NCI-H146 (cell line): Measurements from ENCODE around the gene U2AF1L4.
A peak's percentile ranks its signal among the peaks of the same experiment; 100 is the strongest.

Experiments used
- DNase-seq: peaks from one replicate; lab custom pipeline; 2025; lab: John Stamatoyannopoulos, UW

The U2AF1L4 gene

GRCh38 chr19:35757231-35757748, 12.1 kb upstream of the U2AF1L4 start:
- peak; percentile 78 for DNase-seq

GRCh38 chr19:35756377-35757230, 11.4 kb upstream of the U2AF1L4 start, which contains the start of gene HSPB6:
Gene HSPB6, minus strand, starts transcription at chr19:35757029. Its CDS starts 21 bp downstream, at chr19:35757008.
- no peak for DNase-seq

DNA sequence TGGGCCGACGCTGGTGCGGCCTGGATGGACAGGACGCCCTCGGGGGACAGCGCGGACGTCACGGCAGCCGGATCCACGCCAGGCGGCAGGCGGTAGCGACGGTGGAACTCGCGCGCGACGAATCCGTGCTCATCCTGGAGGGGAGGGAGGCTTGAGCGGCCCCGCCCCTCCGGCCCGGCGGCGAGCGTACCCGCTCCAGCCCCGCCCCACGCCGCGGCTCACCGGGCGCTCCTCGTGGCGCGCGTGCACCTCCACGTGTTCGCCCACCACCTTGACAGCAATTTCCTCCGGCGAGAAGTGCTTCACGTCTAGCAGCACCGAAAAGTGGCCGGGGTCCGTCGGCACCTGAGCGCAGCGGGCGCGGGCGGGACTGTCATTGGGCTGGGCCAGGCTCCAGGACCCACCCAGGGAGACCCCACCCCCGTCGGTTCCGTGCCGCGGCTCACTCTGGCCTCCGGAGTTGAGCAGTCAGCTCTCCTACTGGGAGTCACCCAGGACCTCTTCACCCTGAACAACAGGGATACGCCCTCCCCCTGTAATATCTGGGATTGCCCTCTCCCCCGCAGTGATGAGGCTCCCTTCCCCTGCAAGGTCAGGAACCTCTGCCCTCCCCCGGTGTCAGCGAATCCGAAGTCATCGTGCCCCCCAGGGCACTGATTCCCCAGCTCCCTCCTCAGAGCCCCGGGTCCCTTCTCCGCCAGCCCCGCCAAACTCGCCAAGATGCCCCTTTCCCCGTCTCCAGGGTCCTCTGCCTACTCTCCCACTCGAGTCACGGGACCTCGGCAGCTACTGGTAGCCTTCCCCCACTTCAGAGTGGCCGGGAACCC, 10.5 kb upstream of the U2AF1L4 start:
- DNase-seq, result peak; percentile 28

DNA sequence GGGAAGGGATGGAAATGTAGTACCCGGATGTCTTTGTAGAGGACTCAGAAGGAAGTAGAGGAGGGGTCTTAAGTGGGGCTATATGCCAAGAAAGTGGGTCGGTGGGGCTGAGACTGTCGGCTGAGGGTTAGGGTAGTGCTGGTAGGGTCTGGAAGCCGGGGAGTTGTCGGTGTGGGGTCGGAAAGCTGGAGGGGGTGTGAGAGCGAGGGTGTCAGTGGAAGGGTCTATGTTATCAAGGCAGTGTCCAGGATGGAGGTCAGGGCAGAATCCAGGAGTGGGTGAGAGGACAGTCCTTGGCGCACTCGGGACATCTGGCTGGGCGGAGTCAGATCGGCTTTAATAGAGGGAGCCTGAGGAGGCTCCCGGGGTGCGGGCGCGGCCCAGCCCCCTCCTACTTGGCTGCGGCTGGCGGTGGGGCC, 9.9 kb upstream of the U2AF1L4 start:
- no peak for DNase-seq

DNA sequence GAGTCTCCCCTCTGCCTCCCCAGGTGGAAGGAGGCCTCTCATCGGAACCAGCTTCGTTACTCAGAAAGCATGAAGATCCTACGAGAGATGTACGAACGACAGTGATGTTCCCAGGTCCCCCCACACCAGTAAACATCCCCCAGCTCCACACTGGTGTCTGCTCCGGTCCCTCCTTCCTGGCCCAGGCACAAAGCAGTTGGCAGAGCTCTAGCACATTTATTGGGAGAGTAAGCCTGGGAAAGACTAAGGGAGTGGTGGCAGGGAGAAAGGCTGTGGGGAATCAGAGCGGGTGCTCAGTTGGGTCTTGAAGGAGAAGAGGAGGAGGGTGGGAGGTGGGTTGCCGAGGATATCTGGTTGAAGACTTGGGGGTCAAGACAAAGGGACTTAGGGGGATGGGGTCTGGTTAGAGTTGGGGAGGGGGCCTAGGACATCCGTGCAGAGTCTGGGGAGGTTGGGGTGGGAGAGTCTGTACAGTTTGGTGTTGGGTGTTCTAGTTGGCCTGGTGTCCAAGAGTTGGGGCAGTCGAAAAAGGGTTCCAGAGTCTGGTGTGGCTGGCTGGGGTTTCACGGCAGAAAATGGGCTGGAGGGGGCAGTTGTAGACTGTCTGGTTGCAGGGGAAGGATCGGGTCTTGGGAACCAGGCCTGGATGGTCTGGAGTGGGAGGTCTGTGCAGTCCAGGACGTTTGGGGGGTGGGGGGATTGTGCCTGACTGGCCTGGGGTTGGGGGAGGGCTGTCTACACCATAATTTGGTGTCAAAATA, 9.3 kb upstream of the U2AF1L4 start:
- no peak for DNase-seq

DNA sequence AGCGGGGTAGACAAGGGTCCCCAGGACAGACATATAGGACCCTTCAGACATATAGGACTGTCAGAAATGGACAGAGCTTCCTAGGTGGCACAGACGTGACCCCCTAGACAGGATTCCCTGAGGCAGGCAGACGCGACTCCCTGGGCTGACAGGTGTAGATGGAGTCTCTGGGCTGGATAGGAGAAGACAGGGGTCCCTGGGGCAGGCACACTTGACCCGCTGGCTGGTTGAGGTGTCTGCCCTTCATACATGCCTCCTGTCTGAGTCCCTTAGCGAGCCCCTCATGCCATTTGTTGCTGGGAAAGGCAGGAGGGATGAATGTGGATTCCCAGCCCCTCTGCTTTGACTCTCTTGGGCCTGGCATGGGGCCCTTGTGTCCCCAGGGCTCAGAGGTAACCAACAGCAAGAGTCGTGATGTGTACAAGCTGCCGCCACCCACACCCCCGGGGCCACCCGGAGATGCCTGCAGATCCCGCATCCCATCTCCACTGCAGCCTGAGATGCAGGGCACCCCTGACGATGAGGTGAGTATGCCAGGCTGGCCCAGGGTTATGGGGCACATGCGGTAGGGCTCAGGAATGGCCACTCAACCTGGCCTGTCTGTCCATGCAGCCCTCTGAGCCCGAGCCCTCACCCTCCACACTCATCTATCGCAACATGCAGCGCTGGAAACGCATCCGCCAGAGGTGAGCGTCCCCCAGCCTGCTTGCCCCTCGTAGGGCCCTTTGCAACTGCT, 8.6 kb upstream of the U2AF1L4 start:
- no peak for DNase-seq

DNA sequence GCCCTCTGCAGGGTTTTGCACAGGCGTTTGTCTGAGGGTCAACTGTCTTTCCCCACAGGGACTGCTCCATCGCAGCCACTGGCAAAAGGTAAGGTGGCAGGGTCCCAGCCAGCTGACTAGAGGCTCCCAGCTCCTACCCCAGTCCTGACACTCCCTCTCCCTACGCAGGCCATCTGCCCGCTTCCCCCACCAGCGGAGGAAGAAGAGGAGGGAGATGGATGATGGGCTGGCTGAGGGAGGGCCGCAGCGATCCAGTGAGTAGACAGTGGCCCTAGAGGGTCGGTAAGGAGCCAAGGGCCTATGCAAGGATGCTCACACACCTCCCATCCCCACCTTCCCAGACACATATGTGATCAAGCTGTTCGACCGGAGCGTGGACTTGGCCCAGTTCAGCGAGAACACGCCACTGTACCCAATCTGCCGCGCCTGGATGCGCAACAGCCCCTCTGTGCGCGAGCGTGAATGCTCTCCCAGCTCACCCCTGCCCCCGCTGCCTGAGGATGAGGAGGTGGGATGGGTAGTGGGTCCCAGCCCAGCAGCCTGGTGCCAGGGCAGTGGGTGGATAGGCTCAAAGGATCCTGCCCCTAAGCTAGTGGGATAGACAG, 7.6 kb upstream of the U2AF1L4 start:
- no peak for DNase-seq

GRCh38 chr19:35751839-35752745, 6.9 kb upstream of the U2AF1L4 start:
- no peak for DNase-seq

DNA sequence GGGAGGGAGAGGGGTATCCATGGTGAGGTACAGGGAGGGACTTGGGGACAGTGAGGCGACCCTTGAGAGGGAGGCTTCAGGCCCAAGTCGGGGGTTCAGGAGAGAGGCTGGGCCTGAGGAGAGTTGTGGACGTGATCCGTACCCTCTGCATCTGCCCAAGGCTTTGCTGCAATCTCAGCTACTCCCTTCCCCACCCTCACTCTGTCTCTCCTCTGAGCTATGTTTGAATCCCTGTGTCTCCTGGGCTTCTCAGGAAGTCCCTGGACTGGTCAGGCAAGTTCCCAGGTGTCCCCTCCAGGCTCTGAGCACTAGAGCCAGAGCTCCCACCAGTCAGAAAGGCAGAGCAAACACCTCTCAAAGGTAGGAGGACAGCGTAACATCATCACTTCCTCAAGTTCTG, 4.9 kb upstream of the U2AF1L4 start:
- DNase-seq, result no peak

DNA sequence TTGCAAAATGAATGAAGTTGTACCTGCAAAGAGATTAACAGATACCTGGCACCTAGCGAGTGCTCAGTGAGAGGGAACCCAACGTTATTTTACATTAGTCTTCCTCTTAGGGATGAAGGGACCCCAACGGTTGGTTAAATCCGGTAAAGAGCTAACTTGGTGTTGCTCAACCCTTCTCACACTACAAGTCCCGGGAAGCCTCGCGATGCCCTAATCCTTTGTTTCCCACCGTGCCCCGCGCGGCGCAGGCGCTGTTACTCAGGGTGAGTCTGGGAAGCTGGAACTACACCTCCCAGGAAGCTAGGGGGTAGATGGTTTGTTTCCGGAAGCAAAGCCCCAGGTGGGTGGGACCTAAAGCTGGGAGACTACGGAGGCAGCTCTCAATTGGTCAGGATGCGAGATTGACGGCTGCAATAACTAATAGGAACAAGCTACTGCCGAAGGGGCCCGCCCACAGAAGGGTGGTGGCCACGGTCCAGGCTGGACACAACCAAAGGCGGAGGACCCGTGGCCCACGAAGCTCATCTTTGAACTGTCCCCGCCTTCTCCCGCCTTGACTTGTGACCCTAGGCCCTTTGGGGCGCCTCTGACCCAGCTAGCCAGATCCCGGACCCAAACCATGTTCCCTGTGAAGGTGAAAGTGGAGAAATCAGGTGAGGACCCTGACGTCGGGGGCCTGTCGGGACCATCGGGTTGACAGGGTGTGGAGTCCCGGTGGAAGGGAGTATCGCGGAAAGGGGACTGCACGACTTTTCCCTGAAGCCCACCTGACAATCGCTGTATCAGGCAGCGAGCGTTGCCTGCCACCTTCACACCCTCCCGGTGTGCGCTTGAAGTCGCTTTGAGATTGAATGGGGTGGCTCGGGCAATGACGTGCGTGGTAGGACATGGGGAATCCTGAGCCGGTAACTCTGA, 3.1 kb upstream of the U2AF1L4 start, which contains the start of gene LIN37:
Gene LIN37 (plus strand): TSS at position 471 of the 915 bp plus-strand sequence. CDS start 149 bp downstream, at position 620.
- DNase-seq, result peak; percentile 99

DNA sequence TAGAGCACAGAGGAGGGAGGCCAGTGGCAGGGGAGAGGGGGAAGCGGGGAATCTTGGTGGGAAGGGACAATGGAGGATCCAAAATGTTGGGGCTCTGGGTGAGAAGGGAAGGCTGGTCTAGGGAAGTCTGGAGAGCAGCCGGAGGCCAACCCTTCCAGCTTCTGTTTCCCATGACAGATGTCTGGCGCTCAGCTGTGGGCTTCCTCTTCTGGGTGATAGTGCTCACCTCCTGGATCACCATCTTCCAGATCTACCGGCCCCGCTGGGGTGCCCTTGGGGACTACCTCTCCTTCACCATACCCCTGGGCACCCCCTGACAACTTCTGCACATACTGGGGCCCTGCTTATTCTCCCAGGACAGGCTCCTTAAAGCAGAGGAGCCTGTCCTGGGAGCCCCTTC, 1.3 kb upstream of the U2AF1L4 start:
- no peak for DNase-seq

- DNase-seq, result no peak
Observed at GRCh38 chr19:35746087-35746462, 857 bp upstream of the U2AF1L4 start.

- DNase-seq, result peak; percentile 98
Observed at GRCh38 chr19:35744430-35745327, 539 bp downstream of the U2AF1L4 start.

GRCh38 chr19:35743640-35744429, 1.4 kb downstream of the U2AF1L4 start:
- DNase-seq, result no peak

DNA sequence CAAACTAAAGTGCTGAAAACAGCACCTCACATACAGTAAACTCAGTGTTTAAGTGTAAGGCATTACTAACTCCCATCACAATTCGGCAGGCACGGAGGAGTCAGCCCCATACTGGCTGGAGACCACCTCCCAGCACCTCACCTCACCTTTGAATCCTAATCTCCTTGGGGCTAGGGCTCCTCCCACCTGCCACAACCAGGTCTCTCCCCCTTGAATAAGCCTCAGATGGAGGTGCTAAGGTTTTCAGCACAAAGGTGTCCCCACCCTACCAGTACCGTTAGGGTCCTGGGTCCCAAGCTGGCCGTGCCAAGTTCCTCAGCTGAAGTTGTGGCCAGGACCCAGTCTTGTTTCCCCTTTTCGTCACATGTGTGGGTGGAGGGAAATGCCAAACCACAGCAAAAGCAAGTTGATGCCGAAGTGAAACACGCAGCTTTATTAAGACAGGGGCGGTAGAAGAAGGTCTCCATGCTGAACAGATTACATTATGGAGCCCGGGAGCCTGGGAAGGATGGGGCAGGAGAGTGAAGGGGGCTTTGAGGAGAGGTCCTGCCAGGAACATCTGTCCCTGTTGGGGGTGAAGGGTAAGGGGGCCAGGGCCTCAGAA, 3.0 kb downstream of the U2AF1L4 start, which contains the start of gene IGFLR1:
Gene IGFLR1 (minus strand): TSS at position 332 of the 604 bp plus-strand sequence. CDS start 1,272 bp downstream, outside the sequence.
- no peak for DNase-seq

- DNase-seq, result no peak
Observed at GRCh38 chr19:35741203-35741515, 4.1 kb downstream of the U2AF1L4 start.
